ENCODE results near the gene PDC.

The PDC gene

DNA sequence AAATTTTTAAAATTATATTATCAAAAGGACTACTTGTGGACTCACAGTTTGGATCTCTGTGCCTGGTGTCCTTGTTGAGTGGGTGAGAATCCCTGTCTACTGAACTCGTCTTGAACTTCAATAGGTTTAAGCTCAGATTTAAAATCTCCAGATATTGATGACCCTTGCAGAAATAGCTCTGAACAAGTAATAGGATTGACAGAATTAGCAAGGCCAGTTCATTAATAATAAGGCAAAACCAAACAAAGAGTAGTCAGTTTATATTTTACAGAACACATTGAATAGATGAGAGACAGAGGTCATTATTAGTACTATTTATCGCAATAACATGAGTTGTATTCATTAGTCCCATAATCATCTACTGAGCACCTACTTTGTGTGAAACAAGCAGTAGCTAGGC, at the start of gene PDC:
Gene PDC (minus strand): TSS at position 101 of the 400 bp plus-strand sequence. CDS start 11,655 bp downstream, outside the sequence.
- TF ChIP-seq ZNF274 (IDR thresholded peaks at IDR 0.05; ENCODE audit: low read depth, low read length): no peak
- no peak within 1 kb of the TSS for H3K4me3 ChIP-seq (ENCODE audit: low read length)

DNA sequence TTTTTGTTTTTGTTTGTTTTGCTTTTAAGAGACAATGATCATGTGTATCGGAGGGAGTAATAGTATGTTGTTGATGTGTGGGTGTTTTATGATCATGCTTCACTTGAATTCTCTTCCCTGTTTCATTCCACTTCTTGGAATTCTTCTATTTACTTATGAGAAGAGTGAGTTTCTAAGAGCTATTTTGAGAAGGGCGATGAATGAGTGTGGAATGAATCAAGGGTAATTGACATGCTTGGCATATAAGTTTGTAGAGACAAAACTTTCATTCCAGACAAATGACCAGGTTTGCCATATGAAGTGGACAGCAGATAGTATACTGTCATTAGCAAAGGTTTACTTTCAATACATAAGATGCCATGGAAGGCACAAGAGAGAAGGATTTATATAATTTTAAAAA, 42.3 kb upstream of the PDC start:
- no peak for TF ChIP-seq ZNF274 (IDR thresholded peaks at IDR 0.05; ENCODE audit: low read depth, low read length)

DNA sequence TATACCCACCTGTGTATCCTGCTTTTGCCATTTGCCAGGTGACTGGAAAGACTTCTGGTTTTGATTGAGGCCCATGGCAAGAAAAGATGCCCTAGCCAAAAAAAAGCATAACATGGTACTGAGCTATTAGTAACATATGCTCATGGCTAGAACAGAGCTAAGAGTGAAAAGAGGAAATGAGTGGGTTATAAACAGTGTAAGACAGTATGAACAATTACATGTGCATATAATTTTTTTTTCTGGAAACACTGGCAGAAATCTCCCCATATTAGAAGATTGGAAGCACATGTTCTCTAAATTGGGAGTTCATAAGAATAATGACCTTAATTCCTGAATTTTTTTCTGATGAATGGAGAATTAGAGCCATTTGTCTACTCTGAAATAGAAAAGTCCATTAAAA, 41.2 kb upstream of the PDC start:
- no peak for TF ChIP-seq ZNF274 (IDR thresholded peaks at IDR 0.05; ENCODE audit: low read depth, low read length)
- no peak overlapping the region for H3K4me3 ChIP-seq (ENCODE audit: low read length)

More for the DNA sequence above, 42.3 kb upstream of the PDC start:
- H3K4me3 ChIP-seq (ENCODE audit: low read length): no peak overlapping the region

DNA sequence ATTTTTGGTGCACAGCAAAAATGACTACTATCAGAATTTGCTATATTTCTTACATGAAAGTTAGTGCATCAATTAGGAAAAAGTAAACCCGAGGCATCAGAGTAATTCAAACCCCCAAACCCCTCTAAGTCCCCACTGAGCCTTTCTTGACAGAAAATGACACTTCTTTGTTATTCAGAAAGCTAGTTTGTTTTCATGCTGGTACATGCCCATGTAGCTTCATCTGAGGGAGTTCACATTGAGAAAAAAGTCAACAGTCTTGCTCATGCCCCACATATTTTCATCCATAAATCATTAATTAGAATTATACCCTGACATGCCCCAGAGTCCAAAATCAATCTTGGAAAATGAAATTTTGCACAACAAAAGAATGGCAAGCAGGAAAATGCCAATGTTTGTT, 39.9 kb upstream of the PDC start:
- no peak overlapping the region for H3K4me3 ChIP-seq (ENCODE audit: low read length)
- no peak for TF ChIP-seq ZNF274 (IDR thresholded peaks at IDR 0.05; ENCODE audit: low read depth, low read length)

DNA sequence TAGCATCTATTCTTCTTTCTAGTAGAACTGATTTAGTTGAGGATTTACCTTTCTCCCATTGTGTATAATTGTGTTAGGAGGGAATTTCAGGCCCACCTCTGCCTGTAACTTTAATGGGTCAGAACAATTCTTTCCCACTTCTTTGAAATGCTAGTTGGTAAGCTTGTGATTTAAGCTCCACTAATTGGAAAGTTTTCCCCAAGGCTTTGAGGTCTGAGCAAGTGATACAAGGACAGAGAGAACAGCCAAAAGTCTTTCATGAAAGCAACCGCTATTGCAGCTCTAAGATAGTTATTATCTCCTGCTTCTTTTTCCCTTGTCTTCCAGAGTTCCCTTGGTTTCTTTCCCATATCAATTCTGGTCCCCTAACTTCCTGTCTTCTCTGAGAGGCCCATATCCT, 38.7 kb upstream of the PDC start:
- no peak for TF ChIP-seq ZNF274 (IDR thresholded peaks at IDR 0.05; ENCODE audit: low read depth, low read length)
- H3K4me3 ChIP-seq (ENCODE audit: low read length): no peak overlapping the region

DNA sequence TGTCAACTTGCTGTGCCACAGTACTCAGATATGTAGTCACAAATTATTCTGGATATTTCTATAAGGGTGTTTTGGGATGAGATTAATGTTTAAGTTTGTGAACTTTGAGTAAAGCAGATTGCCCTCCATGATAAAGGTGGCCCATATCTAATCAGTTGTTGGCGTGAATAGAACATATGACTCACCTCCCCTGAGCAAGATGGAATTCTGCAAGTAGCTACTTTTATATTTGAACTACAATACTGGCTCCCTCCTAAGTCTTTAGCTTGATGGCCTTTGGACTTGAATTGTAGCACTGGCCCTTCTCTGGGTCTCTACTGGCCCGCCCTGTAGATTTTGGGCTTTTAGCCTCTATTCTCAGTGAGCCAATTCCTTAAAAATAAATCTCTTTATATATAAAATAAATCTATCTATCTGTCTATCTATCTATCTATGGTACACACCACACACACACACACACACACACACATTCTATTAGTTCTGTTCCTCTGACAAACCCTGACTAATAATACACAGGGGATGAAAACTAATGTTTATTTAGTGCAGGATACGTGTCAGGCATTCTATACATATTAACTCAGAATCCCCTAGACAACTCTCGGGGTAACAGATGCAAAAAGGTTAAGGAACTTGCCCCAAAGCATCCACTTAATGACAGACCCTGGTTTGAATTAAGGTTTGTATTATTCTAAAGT, 37.9 kb upstream of the PDC start:
- H3K4me3 ChIP-seq (ENCODE audit: low read length): no peak overlapping the region
- no peak for TF ChIP-seq ZNF274 (IDR thresholded peaks at IDR 0.05; ENCODE audit: low read depth, low read length)

DNA sequence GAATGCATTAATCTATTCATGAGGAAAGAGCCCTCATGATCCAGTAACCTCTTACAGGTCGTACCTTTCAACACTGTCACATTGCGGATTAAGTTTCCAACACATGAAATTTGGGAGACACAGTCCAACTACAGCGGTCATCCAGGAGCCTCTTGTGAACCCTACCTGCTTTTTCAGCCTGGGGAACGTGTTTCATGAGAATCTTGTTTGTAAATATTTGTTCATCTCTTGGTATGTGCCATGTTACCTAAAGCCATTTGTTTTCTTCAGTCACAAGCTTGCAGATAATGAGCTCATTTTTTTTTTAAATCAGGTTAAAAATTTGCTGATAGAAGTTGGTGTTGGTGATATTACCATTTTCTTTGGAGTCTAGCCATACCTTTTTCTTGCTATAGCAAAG, 37.2 kb upstream of the PDC start:
- TF ChIP-seq ZNF274 (IDR thresholded peaks at IDR 0.05; ENCODE audit: low read depth, low read length): no peak
- H3K4me3 ChIP-seq (ENCODE audit: low read length): no peak overlapping the region

DNA sequence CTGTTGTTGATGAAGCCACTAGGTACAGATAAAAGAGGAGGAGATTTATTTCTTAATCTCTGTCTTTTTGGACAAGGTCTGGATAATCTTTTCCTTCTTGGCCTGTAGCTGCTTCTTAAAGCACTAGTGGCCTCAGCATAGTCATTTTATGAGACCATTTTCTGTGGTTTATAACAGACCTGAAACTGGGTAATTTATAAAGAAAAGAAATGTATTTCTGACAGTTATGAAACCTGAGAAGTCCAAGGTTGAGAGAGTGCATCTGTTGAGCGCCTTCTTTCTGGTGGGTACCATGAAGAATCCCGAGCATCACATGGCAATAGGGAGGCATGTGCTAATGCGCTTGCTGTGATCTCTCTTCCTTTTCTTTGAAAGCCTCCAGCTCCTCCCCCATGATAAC, 36.7 kb upstream of the PDC start:
- no peak for TF ChIP-seq ZNF274 (IDR thresholded peaks at IDR 0.05; ENCODE audit: low read depth, low read length)

DNA sequence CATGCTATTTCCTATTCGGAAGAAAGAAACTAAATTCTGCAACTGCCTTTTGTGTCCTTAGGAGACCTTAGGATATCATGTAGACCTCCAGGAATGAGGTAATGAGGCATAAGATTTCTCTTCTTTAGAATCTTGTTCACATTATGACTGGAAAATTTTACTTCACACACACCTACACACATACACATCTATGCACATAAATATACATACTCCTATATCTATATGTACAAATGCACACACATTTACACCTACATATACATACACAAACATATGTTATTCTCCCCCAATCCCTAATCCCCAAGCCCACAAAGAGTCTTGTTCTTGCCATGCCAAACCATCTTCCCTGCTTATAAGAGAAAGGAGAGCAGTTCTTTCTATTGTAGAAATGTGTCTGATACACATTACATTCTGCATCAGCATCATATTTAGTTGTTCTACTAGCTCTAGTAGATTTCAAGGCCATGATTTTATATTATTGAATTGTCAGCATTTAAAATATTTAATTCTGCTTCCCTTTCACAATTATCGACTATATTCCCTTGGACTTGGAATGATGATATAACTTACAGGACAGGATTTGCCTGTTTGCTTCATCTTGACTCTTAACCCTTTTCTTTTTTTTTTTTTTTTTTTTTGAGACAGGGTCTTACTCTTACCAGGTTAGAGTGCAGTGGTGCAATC, 35.4 kb upstream of the PDC start:
- TF ChIP-seq ZNF274 (IDR thresholded peaks at IDR 0.05; ENCODE audit: low read depth, low read length): no peak
- no peak overlapping the region for H3K4me3 ChIP-seq (ENCODE audit: low read length)

More for the DNA sequence above, 36.7 kb upstream of the PDC start:
- H3K4me3 ChIP-seq (ENCODE audit: low read length): no peak overlapping the region

DNA sequence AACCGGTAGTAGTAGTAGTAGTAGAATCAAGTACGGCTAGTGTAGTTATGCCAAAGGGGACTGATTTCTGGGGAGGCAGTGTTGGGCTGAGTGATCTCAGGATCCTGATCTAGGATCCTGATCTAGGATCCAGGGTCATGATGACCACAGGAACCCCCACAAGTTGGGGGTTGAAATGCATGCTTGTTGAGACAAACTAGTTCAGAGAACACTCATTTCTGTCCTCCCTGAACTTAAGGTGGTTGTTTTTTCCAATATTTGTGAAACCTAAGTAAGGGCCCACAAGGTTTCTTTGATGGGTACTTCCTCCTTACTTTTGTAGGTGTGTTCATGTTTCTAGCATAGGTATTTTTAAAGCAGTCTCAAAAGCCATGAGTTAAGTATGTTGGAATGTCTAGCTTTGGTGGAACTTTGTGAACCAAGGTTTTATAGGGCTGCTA, 33.9 kb upstream of the PDC start:
- no peak overlapping the region for H3K4me3 ChIP-seq (ENCODE audit: low read length)
- TF ChIP-seq ZNF274 (IDR thresholded peaks at IDR 0.05; ENCODE audit: low read depth, low read length): no peak

DNA sequence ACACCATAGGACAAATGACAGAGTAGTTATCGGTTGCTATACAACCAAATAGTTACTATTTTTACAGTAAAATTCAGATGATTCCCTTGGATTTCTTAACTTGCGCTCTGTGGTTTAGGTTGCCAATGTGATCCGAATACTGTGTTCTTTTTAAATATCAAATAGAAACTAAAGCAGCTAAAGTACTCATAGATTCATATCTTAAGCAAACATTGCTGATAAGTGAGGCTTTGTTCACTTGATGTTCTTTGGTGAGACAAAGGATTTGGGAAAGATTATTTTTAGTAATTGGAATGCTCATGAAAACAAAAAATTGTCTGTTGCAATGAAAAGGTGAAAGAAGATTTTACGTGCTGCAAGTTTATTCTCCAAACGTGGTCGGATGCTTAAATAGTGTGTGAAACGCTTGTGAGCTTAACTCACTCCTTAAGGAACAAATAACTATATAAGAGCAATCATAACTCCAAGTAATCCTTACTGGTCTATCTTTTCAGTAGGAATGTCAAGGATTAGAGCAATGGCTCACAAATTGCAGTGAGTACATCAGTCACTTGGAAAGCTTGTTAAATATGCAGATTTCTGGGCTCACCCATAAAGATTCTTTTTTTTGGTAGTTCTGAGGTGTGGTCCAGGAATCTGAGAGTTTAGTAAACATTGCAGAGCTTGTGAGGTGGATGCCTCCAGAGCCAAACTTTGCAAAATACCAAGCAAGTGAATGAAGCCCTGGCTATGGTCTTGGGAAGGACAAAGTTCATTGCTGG, 31.8 kb upstream of the PDC start:
- no peak overlapping the region for H3K4me3 ChIP-seq (ENCODE audit: low read length)
- TF ChIP-seq ZNF274 (IDR thresholded peaks at IDR 0.05; ENCODE audit: low read depth, low read length): no peak

DNA sequence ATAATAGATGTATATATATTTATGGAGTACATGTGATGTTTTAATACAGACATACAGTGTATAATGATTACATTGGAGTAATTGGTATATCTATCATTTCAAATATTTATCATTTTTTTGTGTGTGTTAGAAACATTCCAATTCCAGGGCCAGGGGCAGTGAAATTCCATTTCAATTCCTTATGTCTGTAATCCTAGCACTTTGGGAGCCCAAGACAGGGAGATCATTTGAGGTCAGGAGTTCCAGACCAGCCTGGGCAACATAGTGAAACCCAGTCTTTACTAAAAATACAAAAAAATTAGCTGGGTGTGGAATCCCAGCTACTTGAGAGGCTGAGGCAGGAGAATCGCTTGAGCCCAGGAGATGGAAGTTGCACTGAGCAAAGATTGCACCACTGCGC, 30.4 kb upstream of the PDC start:
- H3K4me3 ChIP-seq (ENCODE audit: low read length): no peak overlapping the region
- no peak for TF ChIP-seq ZNF274 (IDR thresholded peaks at IDR 0.05; ENCODE audit: low read depth, low read length)

DNA sequence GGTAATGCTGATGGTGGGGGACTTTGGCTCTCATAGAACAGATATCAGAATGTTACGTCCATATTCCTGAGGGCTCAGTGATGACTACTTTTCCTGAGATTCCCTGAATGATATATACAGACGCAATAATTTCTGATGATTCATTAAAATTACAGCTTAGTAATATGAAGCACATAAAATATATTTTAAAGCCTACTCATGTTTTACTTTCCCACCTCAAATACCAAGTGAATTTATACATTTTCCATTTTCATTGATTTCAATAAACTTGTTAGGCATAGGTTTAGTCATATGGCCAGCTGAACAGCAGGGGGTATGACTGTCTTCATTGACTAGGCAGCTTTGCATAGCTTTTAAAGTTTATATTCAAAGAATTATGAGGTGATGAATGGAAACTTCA, 26.2 kb upstream of the PDC start:
- TF ChIP-seq ZNF274 (IDR thresholded peaks at IDR 0.05; ENCODE audit: low read depth, low read length): no peak
- H3K4me3 ChIP-seq (ENCODE audit: low read length): no peak overlapping the region

DNA sequence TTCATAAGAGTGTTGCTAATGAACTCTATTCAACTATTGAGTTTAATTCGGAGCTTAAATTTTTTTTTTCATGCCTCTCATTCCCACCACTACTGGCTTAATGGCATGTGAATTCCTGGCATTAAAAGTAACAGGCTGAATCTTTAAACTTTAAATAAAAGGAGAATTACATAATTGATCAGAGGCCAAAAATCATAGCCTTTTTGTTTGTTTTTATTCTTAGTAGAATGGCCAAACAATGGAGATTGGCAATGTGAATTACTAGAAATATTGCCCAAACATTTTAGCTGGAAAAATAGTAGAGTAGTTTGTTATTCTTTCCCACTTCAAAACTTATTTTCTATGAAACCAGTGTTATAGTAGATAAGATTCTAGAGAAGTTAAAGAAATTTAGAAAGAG, 25.1 kb upstream of the PDC start:
- no peak overlapping the region for H3K4me3 ChIP-seq (ENCODE audit: low read length)
- TF ChIP-seq ZNF274 (IDR thresholded peaks at IDR 0.05; ENCODE audit: low read depth, low read length): no peak

DNA sequence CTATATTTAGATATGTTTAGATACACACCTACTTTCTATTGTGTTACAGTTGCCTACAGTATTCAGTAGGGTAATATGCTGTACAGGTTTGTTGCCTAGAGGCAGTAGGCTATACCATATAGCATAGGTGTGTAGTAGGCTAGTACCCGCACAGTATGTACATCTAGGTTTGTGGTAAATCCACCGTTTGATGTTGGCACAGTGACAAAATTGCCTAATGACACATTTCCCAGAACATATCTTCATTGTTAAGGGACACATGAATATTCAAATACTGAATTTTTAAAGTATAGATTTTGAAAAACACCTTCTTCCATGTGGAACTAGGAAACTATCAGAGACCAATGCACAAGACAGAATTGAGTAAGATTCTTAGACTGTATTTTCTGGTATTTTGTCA, 22.6 kb upstream of the PDC start:
- H3K4me3 ChIP-seq (ENCODE audit: low read length): no peak overlapping the region
- TF ChIP-seq ZNF274 (IDR thresholded peaks at IDR 0.05; ENCODE audit: low read depth, low read length): no peak
